ENCODE data around the gene NCKAP1.
A peak's percentile ranks its signal among the peaks of the same experiment; 100 is the strongest.
"Not testable (repeated sequence)": the region's sequence is repeated elsewhere in the genome, so short reads cannot be mapped to it uniquely, and the experiment has no call there.

NCKAP1 gene

DNA sequence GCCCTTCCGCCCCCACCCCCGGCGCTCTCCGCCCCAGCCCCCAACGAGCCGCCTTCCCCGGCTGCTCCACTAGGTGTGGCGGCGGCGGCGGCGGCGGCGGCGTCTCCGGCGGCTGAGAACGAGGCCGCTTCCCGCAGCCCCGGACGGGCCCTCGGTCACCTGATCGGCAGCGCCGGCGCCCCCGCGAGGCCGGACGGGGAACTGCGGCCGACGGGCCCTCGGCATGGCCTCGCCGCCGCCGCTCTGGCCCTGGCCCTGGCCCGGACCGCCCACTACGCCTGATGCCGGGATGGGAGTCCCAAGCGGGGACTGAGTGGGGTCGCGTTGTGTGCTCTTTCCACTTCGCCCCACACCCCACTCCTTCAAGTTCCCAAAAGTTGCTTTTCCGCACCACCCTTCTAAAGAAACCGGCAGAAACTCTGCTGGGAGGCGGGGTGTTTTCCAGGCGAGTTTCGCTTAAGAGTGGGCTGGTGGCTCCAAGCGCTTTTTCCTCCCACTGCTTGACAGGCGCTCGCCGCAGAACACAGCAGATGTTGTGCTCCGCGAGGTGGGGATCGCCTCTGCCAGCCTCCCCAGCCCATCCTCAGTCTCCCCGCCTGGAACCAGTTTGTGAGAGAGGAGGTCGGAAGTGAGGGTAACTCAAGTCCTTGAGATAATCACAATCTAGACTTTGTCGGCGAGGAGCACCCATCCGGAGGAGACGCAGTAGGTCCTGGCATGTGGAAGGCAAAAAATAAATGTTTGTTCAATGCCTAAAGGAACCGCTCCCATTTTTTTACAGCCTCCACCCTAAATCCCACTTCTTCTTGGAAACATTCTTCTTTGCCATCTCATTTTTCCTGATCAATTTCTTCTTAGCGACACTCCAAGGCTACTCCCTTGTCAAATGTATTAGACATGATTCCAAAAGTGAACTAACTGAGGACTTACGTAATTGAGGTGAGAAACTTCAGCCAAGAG is at the start of gene NCKAP1:
NCKAP1 (minus strand) TSS at position 117 of the 960 bp plus-strand sequence. CDS start 358 bp downstream, outside the sequence.
- DNase-seq, result peak; percentile 71 to 88 (median 76)

DNA sequence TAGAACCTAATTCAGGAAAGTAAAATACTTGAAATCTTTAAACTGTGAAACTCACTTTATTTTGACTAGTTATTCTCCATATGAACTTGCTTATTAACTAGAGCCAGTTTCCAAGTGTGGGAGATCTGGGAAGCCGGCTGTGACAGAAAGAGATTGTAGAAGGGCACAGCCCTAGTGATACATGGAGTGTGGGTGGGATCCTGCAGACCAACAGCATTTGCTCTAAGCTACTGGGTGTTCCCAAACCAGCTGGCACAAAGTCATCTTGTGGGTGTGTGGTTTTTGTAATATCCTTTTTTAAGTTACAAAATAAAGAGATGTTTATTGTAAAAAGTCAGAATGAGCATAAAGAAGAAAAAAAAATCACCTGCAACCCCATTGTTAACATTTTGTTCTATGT is 43.7 kb upstream of the NCKAP1 start:
- DNase-seq, result no peak

DNA sequence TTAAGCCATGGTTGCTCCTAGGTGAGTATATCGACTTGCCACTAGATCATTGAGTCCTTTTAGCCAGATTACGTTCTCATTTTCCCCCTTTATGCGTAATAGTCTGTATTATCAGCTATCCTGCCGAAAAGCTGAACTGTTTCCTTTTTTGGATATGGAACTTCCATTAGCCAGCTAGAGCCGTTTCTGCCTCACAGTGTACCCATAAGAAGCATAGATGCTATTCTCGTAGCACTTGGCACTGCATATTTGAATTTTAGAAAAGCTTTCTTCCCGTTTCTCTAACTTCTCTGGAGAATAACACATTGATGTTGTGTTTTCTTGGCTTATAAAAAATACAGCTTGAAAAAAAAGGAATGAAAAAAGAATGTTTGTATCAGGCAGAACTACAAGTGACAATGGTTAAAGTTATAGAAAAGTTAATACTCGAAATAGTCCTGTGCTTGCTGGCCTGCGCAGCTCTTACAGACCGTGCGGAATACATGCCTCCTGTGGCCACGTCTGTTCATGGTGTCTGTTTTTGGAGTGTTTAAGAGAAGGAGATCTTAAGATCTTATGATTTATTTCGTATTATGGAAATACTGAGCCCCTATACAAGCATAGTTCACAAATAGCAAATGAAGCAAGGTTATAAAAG is 41.0 kb upstream of the NCKAP1 start:
- no peak for DNase-seq

GRCh38 chr2:183078464-183079138 is 40.3 kb upstream of the NCKAP1 start, which contains the start of gene DUSP19:
DUSP19 (plus strand) TSS chr2:183078747; CDS start chr2:183078934, 187 bp downstream.
- DNase-seq, result peak in 3 of 4 experiments; percentile 29 to 67 (median 51)

DNA sequence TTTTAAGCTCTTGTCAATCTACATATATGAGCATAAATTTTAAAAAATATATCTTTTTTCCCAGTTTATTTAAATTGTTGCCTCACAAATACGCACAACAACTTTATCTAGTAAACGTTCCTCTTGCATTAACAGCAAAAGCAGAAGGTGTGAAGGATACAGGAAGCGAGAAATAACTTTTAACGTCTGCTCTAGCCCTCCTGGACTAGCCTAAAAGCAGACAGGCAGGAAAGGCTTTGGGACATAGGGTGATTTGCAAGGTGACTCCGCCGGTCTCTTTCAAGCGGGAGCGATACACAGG is 39.9 kb upstream of the NCKAP1 start:
- DNase-seq, result no peak

GRCh38 chr2:183072177-183072576 is 33.9 kb upstream of the NCKAP1 start:
- DNase-seq, result no peak

GRCh38 chr2:183070942-183071844 is 32.9 kb upstream of the NCKAP1 start:
- no peak for DNase-seq

- DNase-seq, result no peak
Observed at GRCh38 chr2:183069174-183069573, 30.9 kb upstream of the NCKAP1 start.

DNA sequence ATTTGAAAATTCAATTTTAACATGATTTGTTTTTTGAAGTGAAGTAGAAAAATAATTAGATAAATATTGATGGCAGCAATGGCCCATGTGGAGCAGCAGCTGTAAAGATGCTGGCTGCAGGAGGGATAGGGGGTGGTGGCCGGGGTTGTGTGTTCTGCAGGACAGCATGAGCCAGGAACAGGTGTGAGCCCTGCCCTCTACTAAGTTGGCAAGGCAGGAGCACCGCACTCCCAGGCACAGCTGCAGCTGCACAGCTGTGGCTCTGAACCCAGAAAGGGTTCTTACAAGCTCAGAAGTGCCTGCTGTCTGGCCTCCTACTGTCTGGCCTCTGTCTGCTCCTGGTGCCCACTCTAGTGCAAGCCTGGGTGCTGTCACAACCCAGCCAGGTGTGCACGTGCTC is 30.3 kb upstream of the NCKAP1 start:
- DNase-seq, result no peak

DNA sequence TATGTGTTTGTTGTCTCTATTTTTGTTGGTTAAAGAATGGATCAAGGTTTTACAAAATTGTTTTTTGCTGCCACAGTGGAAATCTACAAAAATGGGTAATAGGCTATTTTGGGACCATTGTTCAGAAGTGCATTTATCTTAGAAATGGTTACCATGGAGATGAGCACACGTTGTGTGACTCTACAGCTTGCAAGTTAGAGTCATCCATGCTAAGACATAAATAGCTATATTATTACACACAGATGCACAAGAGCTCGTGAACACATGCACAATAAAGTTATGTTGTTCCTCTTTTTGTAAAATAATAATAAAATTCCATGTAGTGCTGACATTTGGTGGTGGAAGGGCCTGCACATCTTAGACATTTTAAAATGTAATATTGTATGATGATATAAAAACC is 24.8 kb upstream of the NCKAP1 start:
- DNase-seq, result no peak

DNA sequence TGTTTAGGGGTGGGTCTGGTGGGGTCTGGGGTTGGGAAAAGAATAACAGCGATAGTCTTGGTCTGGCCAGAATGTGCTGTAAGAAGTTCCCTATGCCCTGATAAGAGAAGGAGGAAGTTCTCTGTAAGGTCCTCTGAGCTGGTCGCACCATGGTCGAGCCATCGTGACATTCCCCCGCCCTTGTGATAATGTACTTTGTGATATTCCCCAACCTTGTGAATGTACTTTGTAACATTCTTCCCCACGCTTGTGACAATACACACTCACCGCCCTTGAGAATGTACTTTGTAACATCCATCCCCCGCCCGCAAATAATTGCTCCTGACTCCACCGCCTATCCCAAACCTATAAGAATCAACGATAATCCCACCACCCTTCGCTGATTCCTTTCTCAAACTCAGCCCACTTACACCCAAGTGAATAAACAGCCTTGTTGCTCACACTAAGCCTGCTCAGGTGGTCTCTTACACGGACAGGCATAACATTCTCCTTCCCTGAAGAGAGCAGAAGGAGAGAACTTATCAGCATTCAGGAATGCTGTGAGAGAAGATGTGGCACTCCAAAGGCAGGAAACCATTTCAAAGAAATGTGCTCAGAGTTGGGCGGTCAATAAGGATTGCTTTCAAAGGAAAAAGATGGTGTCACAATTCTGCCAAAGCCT is 22.4 kb upstream of the NCKAP1 start:
- no peak for DNase-seq

GRCh38 chr2:183059561-183059960 is 21.3 kb upstream of the NCKAP1 start:
- DNase-seq, result no peak

- no peak for DNase-seq
Observed at GRCh38 chr2:183057333-183057985, 19.2 kb upstream of the NCKAP1 start.

DNA sequence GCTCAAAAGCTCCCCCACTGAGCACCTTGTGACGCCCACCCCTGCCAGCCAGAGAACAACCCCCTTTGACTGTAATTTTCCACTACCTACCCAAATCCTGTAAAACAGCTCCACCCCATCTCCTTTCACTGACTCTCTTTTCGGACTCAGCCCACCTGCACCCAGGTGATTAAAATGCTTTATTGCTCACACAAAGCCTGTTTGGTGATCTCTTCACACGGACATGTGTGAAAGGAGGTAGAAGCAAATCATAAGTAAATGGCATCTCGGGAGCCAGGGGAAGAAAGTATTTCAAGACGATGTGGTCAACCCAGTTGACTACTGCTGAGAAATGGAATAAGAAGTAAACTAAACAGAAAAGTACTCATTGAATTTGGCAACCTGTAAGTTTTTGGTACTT is 11.2 kb upstream of the NCKAP1 start:
- no peak for DNase-seq

- DNase-seq, result not testable (repeated sequence)
Observed at GRCh38 chr2:183047486-183048125, 9.3 kb upstream of the NCKAP1 start.

DNA sequence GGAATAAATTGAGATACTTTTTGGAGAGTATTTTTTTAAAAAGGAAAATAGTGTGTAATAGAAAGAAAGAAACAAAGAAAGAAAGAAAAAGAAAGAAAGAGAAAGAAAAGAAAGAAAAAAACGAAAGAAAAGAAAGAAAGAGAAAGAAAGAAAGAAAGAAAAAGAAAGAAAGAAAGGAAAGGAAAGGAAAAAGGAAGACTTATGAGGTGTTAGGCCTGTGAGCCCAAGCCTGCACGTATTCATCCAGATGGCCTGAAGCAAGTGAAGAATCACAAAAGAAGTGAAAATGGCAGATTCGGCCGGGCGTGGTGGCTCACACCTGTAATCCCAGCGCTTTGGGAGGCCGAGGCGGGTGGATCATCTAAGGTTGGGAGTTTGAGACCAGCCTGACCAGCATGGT is 5.3 kb upstream of the NCKAP1 start:
- not testable (repeated sequence) for DNase-seq

DNA sequence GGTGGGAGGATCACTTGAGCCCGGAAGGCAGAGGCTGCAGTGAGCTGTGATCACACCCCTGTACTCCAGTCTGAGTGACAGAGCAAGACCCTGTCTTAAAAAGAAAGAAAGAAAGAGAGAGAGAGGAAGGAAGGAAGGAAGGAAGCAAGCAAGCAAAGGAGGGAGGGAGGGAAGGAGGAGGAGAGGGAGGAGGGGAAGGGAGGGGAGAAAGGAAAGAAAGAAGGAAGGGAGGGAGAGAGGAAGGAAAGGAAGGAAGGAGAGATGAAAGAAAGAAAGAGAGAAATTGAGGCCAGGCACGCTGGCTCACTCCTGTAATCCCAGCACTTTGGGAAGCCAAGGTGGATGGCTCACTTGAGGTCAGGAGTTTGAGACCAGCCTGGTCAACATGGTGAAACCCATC is 2.3 kb upstream of the NCKAP1 start:
- DNase-seq, result no peak

DNA sequence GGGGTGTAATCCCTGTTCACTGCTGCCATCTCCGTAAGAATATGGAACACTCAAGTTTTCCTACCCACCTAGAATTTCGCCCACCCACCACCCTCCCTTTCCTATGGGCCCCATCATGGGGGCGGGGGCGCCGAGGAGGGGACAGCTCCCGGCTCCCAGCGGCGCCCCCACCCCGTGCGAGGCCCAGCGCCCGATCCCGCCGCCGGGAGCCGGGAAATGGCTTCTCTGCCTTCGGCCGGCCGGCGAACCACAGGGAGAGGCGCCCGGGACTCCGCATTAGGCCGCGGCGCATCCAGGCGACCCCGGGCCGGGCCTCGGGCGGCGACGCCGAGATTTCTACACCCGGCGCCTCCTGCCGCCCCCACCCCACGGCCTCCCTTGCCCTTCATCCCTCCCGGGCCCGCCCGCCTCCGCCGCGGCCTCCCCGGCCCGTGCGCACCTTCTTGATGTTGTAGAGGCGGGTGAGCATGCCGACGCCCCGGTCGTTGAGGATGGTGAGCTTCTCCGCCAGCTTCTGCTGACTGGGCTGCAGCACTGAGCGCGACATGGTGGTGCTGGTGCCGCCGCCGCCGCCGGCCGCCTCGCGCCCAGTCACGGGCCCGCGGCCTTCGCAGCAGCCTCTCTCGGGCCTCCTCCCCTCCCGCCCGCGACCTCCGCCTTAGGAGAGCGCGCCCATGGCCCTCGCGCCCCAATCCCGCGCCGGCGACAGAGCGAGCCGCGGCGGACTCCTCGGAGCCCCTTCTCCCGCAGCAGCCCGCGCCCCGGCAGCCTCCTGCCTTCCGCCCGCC is 510 bp downstream of the NCKAP1 start:
- DNase-seq, result peak; percentile 21 to 39 (median 30)

GRCh38 chr2:183037074-183037552 is 1.1 kb downstream of the NCKAP1 start:
- no peak for DNase-seq
